GM06990 (cell line): ENCODE measurements around the gene PRR14.

Experiments used
- DNase-seq: peaks from one replicate; pipeline ENCODE4 v3.0.0-alpha.2; 2011; ENCODE audit not compliant: insufficient read length; ENCODE audit errors: extremely low read depth
- H3K27me3 ChIP-seq: replicated peaks from 2 replicates; pipeline ENCODE4 v1.6.0; 2011; ENCODE audit warnings: low read length; ENCODE audit not compliant: control insufficient read depth, insufficient read depth
- H3K36me3 ChIP-seq: 2 replicates; pipeline ENCODE4 v1.5.1; 2011; ENCODE audit warnings: low read length; ENCODE audit not compliant: control insufficient read depth, insufficient read depth
- H3K4me3 ChIP-seq: replicated peaks from 2 replicates; pipeline ENCODE4 v1.5.1; 2011; ENCODE audit warnings: low read depth, mild to moderate bottlenecking, control low read depth, low read length
- TF ChIP-seq, protein P1 (sequence below): IDR thresholded peaks from 2 replicates; pipeline ENCODE4 v1.5.1; 2011; ENCODE audit warnings: low read length, control low read depth, mild to moderate bottlenecking, inconsistent platforms; ENCODE audit not compliant: insufficient read depth, poor library complexity, severe bottlenecking

PRR14 gene

DNA sequence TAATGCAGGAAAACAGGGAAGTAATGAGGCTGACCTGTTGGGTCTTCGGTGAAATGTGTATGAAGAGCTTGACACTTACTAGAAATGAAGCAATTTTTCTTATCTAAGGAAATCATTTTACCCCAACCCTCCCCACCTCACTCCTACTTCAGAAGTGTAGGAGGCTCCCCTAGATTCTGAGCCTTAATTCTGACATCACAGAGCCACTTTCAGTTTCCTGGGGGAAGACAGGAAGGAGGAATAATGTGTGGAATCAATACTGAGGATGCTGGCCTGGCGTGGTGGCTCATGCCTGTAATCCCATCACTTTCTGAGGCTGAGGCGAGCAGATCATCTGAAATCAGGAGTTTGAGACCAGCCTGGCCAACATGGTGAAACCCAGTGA, 27.8 kb downstream of the PRR14 start:
- no peak overlapping the region for H3K4me3 ChIP-seq
- DNase-seq = no peak
- H3K27me3 ChIP-seq = no peaks in the 10 kb centered on the region
- TF ChIP-seq, protein P1, sequence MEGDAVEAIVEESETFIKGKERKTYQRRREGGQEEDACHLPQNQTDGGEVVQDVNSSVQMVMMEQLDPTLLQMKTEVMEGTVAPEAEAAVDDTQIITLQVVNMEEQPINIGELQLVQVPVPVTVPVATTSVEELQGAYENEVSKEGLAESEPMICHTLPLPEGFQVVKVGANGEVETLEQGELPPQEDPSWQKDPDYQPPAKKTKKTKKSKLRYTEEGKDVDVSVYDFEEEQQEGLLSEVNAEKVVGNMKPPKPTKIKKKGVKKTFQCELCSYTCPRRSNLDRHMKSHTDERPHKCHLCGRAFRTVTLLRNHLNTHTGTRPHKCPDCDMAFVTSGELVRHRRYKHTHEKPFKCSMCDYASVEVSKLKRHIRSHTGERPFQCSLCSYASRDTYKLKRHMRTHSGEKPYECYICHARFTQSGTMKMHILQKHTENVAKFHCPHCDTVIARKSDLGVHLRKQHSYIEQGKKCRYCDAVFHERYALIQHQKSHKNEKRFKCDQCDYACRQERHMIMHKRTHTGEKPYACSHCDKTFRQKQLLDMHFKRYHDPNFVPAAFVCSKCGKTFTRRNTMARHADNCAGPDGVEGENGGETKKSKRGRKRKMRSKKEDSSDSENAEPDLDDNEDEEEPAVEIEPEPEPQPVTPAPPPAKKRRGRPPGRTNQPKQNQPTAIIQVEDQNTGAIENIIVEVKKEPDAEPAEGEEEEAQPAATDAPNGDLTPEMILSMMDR = no peak
- no peaks in the 10 kb centered on the region for H3K36me3 ChIP-seq

DNA sequence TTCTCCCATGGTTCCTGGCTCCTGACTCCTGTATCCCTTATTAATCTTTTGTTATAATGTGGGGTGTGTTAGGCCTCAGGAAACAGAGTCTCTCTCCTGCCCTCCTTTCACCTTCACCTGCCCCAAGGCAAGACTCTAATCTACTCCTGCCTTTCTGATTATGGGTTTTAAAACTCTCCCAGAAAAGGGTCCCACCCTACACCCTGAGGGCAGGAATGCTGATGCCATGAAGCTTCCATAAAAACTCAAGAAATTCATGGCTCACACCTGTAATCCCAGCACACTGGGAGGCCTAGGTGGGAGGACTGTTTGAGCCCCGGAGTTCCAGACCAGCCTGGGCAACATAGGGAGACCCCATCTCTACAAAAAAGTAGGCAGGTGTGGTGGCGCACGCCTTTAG, 29.6 kb downstream of the PRR14 start:
- no peak overlapping the region for H3K4me3 ChIP-seq
- no peaks in the 10 kb centered on the region for H3K27me3 ChIP-seq

DNA sequence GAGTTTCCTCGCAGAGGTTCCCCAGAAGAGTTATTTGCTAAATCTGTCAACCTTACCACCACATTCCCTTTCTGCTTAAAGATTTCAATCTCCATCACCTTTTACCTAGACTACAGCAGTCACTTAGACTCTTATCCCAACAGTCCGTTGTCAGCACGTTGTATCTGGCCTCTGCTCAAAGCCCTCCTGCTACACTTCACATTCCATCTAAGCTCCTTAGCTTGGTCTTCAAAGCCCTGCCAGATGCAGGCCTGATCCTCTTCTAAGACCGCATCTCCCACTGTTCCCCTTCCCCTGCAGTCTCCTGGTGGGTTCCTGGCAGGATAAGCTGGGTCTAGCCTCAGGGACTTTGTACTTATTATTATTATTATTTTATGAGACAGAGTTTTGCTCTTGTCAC, 37.9 kb downstream of the PRR14 start:
- no peaks in the 10 kb centered on the region for H3K27me3 ChIP-seq
- TF ChIP-seq, protein P1 = no peak
- H3K4me3 ChIP-seq = no peak overlapping the region
- no peak for DNase-seq
- H3K36me3 ChIP-seq = no peaks in the 10 kb centered on the region

More for the DNA sequence above, 29.6 kb downstream of the PRR14 start:
- TF ChIP-seq, protein P1 = no peak
- no peak for DNase-seq
- H3K36me3 ChIP-seq = no peaks in the 10 kb centered on the region

DNA sequence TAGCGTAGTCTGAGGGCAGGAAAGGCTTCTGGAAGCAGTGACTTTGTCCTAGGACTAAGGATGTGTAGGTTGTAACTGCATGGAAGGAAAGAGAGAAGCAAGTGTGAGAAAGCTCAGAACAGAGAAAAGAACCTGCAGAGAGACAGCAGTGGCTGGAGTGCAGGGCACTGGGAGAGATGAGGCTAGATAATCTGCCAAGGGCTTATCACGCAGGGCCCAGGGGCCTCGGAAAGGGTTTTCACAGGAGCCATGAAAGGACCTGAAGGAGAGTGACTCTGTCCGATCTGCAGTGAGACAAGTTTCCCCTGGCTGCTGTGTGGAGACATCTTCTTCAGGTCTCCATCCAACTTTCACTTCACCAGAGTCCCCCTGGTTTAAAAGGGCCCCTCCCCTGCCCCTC, 41.1 kb downstream of the PRR14 start:
- DNase-seq = no peak
- TF ChIP-seq, protein P1 = no peak
- Histone ChIP-seq H3K27me3 (no peaks in the 10 kb centered on the region), H3K4me3 (no peak overlapping the region), H3K36me3 (no peaks in the 10 kb centered on the region)

DNA sequence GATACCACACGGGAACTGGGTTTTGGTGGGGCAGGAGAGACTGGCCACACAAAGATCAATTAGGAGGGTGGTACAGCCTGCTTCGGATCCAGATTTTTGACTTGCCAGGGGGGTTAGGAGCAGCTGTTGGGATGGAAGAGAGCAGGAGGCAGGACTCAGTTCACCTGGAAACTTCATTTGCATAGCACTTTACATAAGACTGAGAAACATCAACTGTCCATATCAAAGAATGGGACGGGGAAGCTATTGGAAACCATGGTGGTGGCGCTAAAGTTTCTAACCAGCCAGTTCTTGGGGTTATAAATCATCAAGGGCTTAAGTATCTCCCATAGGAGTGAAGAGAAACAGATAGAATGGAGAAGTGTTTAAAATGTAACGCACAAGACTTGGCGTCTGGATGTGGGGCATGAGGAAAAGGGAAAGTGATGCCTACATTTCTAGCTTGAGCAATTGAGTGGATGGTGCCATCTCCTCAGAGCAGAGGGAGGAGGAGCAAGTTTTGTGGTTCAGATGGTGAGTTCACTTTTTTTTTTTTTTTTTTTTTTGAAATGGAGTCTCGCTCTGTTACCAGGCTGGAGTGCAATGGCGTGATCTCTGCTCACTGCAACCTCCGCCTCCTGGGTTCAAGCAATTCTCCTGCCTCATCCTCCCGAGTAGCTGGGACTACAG, 41.8 kb downstream of the PRR14 start:
- no peak for DNase-seq
- H3K27me3 ChIP-seq = no peaks in the 10 kb centered on the region

More for the DNA sequence above, 41.8 kb downstream of the PRR14 start:
- Histone ChIP-seq H3K4me3 (no peak overlapping the region), H3K36me3 (no peaks in the 10 kb centered on the region)
- TF ChIP-seq, protein P1 = no peak
